Mucosa of stomach (tissue), 1 donor: ENCODE data around the gene TMEM178B.

ENCODE experiments used
- H3K27me3 ChIP-seq: one replicate; pipeline ENCODE4 v1.7.0; 2013; ENCODE audit warnings: mild to moderate bottlenecking, low read length; ENCODE audit not compliant: control insufficient read depth, insufficient read depth
- H3K36me3 ChIP-seq: one replicate; pipeline ENCODE4 v1.7.0; 2013; ENCODE audit warnings: low read length; ENCODE audit not compliant: control insufficient read depth, insufficient read depth
- H3K4me1 ChIP-seq: one replicate; pipeline ENCODE4 v1.7.0; 2013; ENCODE audit warnings: mild to moderate bottlenecking, low read length; ENCODE audit not compliant: control insufficient read depth, insufficient read depth
- H3K4me3 ChIP-seq: one replicate; pipeline ENCODE4 v1.7.0; 2013; ENCODE audit warnings: low read length
- H3K9ac ChIP-seq: one replicate; pipeline ENCODE4 v1.7.0; 2013; ENCODE audit warnings: mild to moderate bottlenecking, low read length, moderate library complexity
- H3K9me3 ChIP-seq: one replicate; pipeline ENCODE4 v1.7.0; 2013; ENCODE audit warnings: mild to moderate bottlenecking, low read length, moderate library complexity; ENCODE audit not compliant: control insufficient read depth
- donor health status: Pancreatic carcinoma.

TMEM178B gene

DNA sequence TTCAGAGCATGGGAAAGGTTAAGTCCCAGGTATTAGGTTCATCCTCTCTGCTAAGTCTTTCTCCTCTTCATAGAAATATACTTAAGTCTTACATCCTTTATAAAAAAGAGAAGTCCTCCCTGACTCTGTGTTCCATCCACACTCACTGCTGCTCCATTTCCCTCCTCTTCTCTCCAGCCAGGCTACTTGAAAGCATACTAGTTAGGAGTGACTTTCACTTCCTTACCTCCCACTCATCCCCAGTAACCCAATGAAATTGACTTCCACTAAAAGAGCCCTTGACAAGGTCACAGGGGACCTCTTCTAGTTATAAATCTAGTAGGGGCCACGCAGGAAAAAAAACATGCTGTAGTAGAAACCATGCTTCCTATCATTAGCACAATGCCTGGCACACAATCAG, 344.2 kb downstream of the TMEM178B start:
- Histone ChIP-seq H3K4me1 (no peaks in the 10 kb centered on the region), H3K9me3 (no peaks in the 10 kb centered on the region), H3K27me3 (no peaks in the 10 kb centered on the region), H3K36me3 (no peaks in the 10 kb centered on the region), H3K4me3 (no peak overlapping the region), H3K9ac (no peak overlapping the region)

DNA sequence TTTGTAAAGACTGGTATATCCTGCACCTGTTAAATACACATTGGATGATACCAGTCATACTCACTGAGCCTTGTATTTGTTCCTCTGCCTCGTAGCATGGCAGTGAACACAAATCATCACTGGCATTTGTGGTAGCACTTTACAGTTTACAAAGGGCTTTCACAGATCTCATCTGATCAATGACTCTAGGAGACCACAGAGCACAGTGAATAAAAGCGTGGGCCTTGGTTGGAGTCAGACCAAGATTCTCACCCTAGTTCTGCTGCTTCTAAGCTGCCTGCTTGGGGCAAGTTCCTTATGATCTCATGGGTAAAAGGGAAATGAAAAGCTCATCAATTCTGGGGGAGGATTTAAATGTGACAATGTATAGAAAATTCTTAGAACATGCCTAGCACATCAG, 347.4 kb downstream of the TMEM178B start:
- Histone ChIP-seq H3K36me3 (no peaks in the 10 kb centered on the region), H3K9ac (no peak overlapping the region), H3K9me3 (no peaks in the 10 kb centered on the region), H3K4me3 (no peak overlapping the region), H3K27me3 (no peaks in the 10 kb centered on the region), H3K4me1 (no peaks in the 10 kb centered on the region)

DNA sequence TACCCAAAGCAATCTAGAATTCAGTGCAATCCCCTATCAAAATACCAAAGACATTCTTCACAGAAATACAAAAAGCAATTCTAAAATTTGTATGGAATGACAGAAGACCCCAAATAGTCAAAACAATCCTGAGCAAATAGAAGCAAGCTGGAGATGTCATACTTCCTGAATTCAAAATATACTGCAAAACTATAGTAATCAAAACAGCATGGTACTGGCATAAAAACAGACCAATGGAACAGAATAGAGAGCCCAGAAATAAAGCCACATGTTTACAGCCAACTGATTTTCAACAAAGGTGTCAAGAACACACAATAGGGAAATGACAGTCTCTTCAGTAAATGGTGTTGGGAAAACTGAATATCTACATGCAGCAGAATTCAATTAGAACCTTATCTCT, 353.3 kb downstream of the TMEM178B start:
- Histone ChIP-seq H3K9ac (no peak overlapping the region), H3K36me3 (no peaks in the 10 kb centered on the region), H3K4me1 (no peaks in the 10 kb centered on the region), H3K9me3 (no peaks in the 10 kb centered on the region), H3K27me3 (no peaks in the 10 kb centered on the region), H3K4me3 (no peak overlapping the region)

DNA sequence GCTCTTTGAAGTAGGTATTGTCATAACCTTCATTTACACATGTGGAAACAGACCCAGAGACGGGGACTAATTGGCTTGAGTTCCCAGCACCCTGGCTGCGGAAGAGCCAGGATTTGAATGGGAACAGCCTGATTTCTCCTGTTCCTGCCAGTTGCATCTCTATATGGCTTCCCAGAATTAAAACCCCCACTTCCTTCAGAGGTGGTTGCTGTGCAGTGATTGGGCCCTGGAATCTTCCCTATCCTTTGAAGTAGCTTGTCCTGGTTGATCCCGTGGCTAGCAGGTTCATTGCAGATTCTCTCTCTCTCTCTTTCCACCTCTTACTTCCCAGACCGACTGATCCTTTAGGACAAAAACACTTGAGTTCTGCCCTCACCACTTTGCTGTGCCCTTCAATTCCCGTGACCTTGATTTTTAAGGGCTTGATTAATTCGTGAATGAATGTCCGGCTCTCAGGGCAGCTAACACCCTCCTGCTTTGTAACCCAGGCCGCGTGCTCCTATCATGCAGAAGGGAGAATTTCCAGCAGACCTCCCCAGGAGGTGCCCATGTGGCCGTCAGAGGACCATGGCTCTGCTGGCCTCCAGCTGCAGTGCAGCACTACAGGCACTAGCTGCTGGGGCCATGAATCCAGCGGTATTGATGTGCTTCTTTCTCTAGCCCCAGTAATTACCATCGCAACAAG, 356.7 kb downstream of the TMEM178B start:
- Histone ChIP-seq H3K9me3 (no peaks in the 10 kb centered on the region), H3K9ac (no peak overlapping the region), H3K4me1 (no peaks in the 10 kb centered on the region), H3K4me3 (no peak overlapping the region), H3K36me3 (no peaks in the 10 kb centered on the region), H3K27me3 (no peaks in the 10 kb centered on the region)

DNA sequence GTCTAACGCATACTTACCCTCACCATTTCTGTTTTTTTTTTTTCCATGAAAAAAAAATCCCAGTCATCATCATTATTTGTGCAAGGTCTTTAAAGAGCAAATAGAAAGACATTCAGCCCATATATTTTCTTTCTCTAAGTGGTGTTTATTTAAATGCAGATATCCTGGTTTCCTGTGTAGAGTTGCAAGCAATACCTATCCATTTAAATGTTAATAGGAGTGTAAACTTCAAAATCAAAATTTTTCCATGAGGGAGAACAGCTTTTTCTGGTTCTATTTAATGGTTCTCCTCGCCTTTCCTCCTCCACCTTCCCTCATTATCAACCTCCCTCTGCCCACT, 357.2 kb downstream of the TMEM178B start:
- no peak overlapping the region for H3K9ac ChIP-seq
- no peaks in the 10 kb centered on the region for H3K9me3 ChIP-seq
- H3K27me3 ChIP-seq: no peaks in the 10 kb centered on the region
- no peaks in the 10 kb centered on the region for H3K36me3 ChIP-seq
- no peaks in the 10 kb centered on the region for H3K4me1 ChIP-seq
- no peak overlapping the region for H3K4me3 ChIP-seq

DNA sequence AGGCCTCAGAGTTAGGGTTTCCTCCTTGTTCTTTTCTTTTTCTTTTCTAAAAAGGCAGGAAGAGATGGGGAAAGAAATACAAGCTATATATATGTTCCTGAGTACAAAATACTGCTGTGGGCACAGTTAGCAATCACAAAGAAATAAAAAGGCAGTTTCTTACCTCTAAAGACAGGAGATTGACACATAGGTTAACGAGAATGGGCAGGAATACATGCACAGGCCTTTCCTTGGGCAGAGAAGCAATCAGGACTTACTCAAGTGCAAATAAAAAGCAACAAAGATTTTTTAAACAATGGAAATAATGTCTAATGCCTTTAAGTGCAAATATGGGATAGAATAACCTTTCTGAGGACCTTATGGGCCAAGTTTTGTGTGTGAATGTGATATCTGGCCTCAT, 357.8 kb downstream of the TMEM178B start:
- Histone ChIP-seq H3K27me3 (no peaks in the 10 kb centered on the region), H3K4me3 (no peak overlapping the region), H3K4me1 (no peaks in the 10 kb centered on the region), H3K36me3 (no peaks in the 10 kb centered on the region), H3K9ac (no peak overlapping the region), H3K9me3 (no peaks in the 10 kb centered on the region)

DNA sequence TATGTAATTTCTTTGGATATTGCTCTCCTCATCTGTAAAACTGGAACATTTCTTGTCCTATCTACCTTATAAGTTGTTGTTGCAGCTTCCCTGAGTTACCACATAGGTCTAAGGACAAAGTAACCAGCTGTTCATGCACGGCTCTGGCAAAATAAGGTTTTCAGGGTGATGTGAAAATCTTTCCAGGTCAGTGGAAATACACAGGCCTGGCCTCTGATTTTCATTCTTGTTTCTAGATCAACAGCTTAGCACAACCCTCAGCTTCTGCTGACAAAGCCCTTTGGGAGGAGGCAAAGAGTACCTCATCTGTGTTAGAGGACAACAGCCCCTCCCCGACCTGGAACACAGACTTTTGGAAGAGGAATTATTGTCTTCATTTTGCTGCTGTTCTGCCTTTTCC, 359.8 kb downstream of the TMEM178B start:
- Histone ChIP-seq H3K36me3 (no peaks in the 10 kb centered on the region), H3K9me3 (no peaks in the 10 kb centered on the region), H3K9ac (no peak overlapping the region), H3K27me3 (no peaks in the 10 kb centered on the region), H3K4me3 (no peak overlapping the region), H3K4me1 (no peaks in the 10 kb centered on the region)

DNA sequence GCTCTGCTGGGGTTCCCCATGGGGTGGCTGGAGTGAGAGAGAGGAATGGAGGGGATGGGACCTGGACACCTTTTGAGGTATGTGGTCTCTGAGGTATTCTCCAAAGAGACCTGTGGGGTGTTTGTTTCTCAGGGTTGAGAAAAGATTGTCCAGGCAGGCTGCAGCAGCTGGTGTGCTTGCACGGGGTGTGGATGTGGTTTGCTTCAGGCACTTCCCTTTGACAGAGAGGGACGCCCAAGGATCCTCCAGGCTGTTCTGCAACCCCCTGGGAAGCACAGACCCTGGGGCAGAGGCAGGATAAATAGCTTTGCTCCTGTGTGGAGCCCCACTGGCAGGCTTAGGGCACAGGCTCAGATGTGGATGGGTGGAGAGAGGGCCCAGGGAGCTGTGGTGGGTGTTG, 362.3 kb downstream of the TMEM178B start:
- Histone ChIP-seq H3K9ac (no peak overlapping the region), H3K36me3 (no peaks in the 10 kb centered on the region), H3K27me3 (no peaks in the 10 kb centered on the region), H3K9me3 (no peaks in the 10 kb centered on the region), H3K4me3 (no peak overlapping the region), H3K4me1 (no peaks in the 10 kb centered on the region)

DNA sequence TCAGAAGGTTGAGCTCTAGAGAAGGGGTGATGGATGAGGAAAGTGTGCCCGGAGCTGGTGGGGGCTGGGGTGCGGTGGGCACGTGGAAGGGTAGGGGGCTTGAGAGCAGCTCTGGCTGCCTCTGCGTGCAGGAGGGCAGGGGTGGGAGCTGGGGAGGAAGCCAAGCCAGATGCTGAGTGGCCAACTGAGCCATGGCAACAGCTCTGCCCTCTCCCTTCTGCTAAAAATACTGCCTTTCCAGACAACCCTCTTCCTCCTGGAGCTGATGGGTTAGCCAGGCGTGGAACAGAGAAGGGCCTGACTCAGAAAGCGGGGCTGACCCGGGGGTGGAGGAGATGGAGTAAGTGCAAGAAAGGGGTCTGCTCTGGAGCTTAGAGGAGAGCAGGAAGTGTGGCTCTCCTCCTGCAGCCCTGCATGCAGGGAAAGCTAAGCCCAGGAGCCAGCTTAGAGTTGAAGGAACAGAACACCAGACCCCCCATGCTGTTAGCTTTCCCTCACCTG, 362.8 kb downstream of the TMEM178B start:
- Histone ChIP-seq H3K4me1 (no peaks in the 10 kb centered on the region), H3K4me3 (no peak overlapping the region)

DNA sequence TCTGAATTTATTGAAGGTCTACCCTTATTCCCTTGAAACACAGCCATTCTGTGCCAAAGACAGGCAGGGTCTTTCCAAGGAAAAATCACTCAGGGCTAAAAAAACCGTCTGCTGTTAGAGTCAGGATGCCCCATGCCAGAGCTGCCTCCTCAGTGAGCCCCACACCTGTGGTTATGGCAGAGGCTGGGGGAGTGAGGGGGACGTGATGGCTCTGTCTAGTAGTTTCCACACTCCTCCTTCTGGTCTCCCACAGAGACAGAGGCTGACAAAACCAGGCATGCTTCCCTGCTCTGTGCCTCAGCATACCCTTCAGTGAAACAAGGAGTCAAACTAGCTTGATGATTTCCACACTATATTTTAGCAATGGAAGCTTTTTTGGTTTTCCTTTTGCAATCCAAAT, 365.3 kb downstream of the TMEM178B start:
- Histone ChIP-seq H3K27me3 (no peaks in the 10 kb centered on the region), H3K9me3 (no peaks in the 10 kb centered on the region), H3K9ac (no peak overlapping the region), H3K36me3 (no peaks in the 10 kb centered on the region), H3K4me3 (no peak overlapping the region), H3K4me1 (no peaks in the 10 kb centered on the region)

More for the DNA sequence above, 362.8 kb downstream of the TMEM178B start:
- Histone ChIP-seq H3K9me3 (no peaks in the 10 kb centered on the region), H3K36me3 (no peaks in the 10 kb centered on the region), H3K9ac (no peak overlapping the region), H3K27me3 (no peaks in the 10 kb centered on the region)

DNA sequence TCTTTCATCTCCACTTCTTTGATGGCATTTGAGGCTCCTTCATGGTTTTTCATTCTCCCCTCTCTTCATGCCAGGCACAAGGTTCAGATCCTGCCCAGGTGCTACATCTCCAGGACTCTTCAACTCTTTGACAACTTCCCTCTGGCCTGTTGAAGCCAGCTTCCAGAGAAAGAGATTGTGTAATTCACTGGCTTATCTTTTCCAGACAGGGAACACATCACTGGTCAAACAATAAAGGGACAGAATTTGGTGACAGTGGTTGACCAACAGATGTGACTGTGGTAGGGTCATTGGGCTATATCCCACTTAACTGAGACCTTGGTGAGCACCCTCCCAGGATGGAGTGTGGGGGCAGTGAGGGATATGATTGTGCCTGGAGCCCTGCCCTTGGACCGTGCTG, 365.9 kb downstream of the TMEM178B start:
- H3K36me3 ChIP-seq: no peaks in the 10 kb centered on the region

DNA sequence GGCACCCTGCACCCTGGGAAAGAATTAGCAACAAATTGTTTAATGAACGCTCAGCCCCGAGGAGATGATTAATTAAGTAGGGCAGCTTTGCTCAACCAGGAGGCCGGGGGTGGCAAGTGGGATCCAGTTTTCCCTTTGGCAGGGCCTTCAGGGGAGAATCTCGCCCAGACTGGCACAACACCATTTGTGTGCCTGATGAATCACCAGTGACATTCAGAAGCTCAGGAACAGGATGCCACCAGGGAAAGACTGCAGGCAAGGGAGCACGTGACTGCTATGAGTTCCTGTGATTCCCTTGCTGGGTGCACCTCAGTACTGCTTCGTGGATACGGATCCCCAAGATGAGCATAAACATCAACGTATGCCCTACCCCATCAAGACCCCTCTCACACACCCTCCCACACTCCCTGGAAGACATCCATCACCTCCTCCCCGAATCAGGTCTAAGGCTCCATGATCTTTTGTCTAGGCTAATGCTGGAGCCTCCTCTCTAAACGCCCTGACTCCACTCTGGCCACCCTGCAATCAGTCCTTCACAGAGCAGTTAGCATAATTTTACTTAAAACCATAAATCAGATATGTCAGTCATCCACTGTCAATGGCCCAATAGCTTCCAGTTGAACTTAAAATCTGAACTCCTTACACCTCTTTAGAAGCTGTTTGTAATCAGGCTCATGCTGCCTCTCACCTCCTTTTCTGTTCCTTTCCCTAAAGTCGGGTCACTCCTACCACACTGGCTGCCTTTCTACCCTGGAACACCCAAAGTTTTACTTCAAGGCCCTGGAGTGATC, 368.2 kb downstream of the TMEM178B start:
- no peak overlapping the region for H3K4me3 ChIP-seq
- H3K4me1 ChIP-seq: no peaks in the 10 kb centered on the region
- H3K27me3 ChIP-seq: no peaks in the 10 kb centered on the region
- H3K36me3 ChIP-seq: no peaks in the 10 kb centered on the region
- no peaks in the 10 kb centered on the region for H3K9me3 ChIP-seq
- no peak overlapping the region for H3K9ac ChIP-seq

More for the DNA sequence above, 365.9 kb downstream of the TMEM178B start:
- Histone ChIP-seq H3K27me3 (no peaks in the 10 kb centered on the region), H3K9me3 (no peaks in the 10 kb centered on the region), H3K4me3 (no peak overlapping the region), H3K9ac (no peak overlapping the region), H3K4me1 (no peaks in the 10 kb centered on the region)
